NCI-H1694 treated with DMSO at 0.1 percent for 48 hours (cell line): ENCODE measurements around the gene FOCAD.
A peak's percentile ranks its signal among the peaks of the same experiment; 100 is the strongest.

Source experiments
- DNase-seq: peaks from one replicate; lab custom pipeline; 2025; lab: John Stamatoyannopoulos, UW

Gene FOCAD

GRCh38 chr9:20729523-20729922, 45.5 kb downstream of the FOCAD start:
- no peak for DNase-seq

GRCh38 chr9:20732118-20732517, 48.1 kb downstream of the FOCAD start:
- DNase-seq: no peak

GRCh38 chr9:20734275-20734674, 50.2 kb downstream of the FOCAD start:
- no peak for DNase-seq

GRCh38 chr9:20740304-20740703, 56.2 kb downstream of the FOCAD start:
- DNase-seq: no peak

GRCh38 chr9:20740929-20741582, 57.0 kb downstream of the FOCAD start:
- DNase-seq: no peak

GRCh38 chr9:20742833-20743232, 58.8 kb downstream of the FOCAD start:
- no peak for DNase-seq

- no peak for DNase-seq
Measured at GRCh38 chr9:20744036-20744630, 60.1 kb downstream of the FOCAD start.

GRCh38 chr9:20746967-20747366, 62.9 kb downstream of the FOCAD start:
- no peak for DNase-seq

- DNase-seq: no peak
Measured at GRCh38 chr9:20749496-20750198, 65.6 kb downstream of the FOCAD start.

- DNase-seq: no peak
Measured at GRCh38 chr9:20753761-20754160, 69.7 kb downstream of the FOCAD start.

- no peak for DNase-seq
Measured at GRCh38 chr9:20754556-20754955, 70.5 kb downstream of the FOCAD start.

GRCh38 chr9:20760246-20760891, 76.3 kb downstream of the FOCAD start:
- DNase-seq: no peak

- no peak for DNase-seq
Measured at GRCh38 chr9:20770947-20771346, 86.9 kb downstream of the FOCAD start.

- DNase-seq: no peak
Measured at GRCh38 chr9:20771729-20772128, 87.7 kb downstream of the FOCAD start.

GRCh38 chr9:20775683-20776082, 91.6 kb downstream of the FOCAD start:
- no peak for DNase-seq

- DNase-seq: no peak
Measured at GRCh38 chr9:20781092-20781491, 97.0 kb downstream of the FOCAD start.

- DNase-seq: no peak
Measured at GRCh38 chr9:20782289-20782688, 98.2 kb downstream of the FOCAD start.

- DNase-seq: no peak
Measured at GRCh38 chr9:20783057-20784038, 99.3 kb downstream of the FOCAD start.

- DNase-seq: no peak
Measured at GRCh38 chr9:20784196-20784595, 100.1 kb downstream of the FOCAD start.

GRCh38 chr9:20786807-20787206, 102.7 kb downstream of the FOCAD start:
- peak; percentile 13 for DNase-seq
